ENCODE data around the gene GNA15.
A peak's percentile ranks its signal among the peaks of the same experiment; 100 is the strongest.

The GNA15 gene

GRCh38 chr19:3121396-3121795 is 14.4 kb upstream of the GNA15 start:
- no peak for DNase-seq (ENCODE audit: low read depth)

GRCh38 chr19:3121821-3122511 is 13.9 kb upstream of the GNA15 start:
- DNase-seq (ENCODE audit: low read depth) = no peak

GRCh38 chr19:3122512-3122870 is 13.3 kb upstream of the GNA15 start:
- no peak for DNase-seq (ENCODE audit: low read depth)

- DNase-seq (ENCODE audit: low read depth) = no peak
These were observed 12.6 kb upstream of the GNA15 start for GRCh38 chr19:3123088-3123721.

- no peak for DNase-seq (ENCODE audit: low read depth)
These were observed 11.9 kb upstream of the GNA15 start for GRCh38 chr19:3123956-3124355.

GRCh38 chr19:3124630-3125029 is 11.2 kb upstream of the GNA15 start:
- DNase-seq (ENCODE audit: low read depth) = no peak

- peak; percentile 63 for DNase-seq (ENCODE audit: low read depth)
These were observed 9.8 kb upstream of the GNA15 start for GRCh38 chr19:3125900-3126524.

- no peak for DNase-seq (ENCODE audit: low read depth)
These were observed 6.7 kb upstream of the GNA15 start for GRCh38 chr19:3129112-3129511.

GRCh38 chr19:3131168-3131567 is 4.7 kb upstream of the GNA15 start:
- DNase-seq (ENCODE audit: low read depth) = no peak

- peak; percentile 39 for DNase-seq (ENCODE audit: low read depth)
These were observed 2.7 kb upstream of the GNA15 start for GRCh38 chr19:3132971-3133792.

GRCh38 chr19:3133793-3134116 is 2.1 kb upstream of the GNA15 start:
- no peak for DNase-seq (ENCODE audit: low read depth)

- no peak for DNase-seq (ENCODE audit: low read depth)
These were observed 837 bp downstream of the GNA15 start for GRCh38 chr19:3136684-3137055.

GRCh38 chr19:3137119-3137518 is 1.3 kb downstream of the GNA15 start:
- no peak for DNase-seq (ENCODE audit: low read depth)

GRCh38 chr19:3138268-3138667 is 2.4 kb downstream of the GNA15 start:
- no peak for DNase-seq (ENCODE audit: low read depth)

- DNase-seq (ENCODE audit: low read depth) = no peak
These were observed 4.8 kb downstream of the GNA15 start for GRCh38 chr19:3140667-3141038.

GRCh38 chr19:3142292-3142670 is 6.4 kb downstream of the GNA15 start:
- DNase-seq (ENCODE audit: low read depth) = no peak

- DNase-seq (ENCODE audit: low read depth) = no peak
These were observed 7.0 kb downstream of the GNA15 start for GRCh38 chr19:3142781-3143337.

- no peak for DNase-seq (ENCODE audit: low read depth)
These were observed 10.3 kb downstream of the GNA15 start for GRCh38 chr19:3145909-3146676.

GRCh38 chr19:3146677-3147100 is 10.9 kb downstream of the GNA15 start:
- peak; percentile 58 for DNase-seq (ENCODE audit: low read depth)

- no peak for DNase-seq (ENCODE audit: low read depth)
These were observed 12.7 kb downstream of the GNA15 start for GRCh38 chr19:3148503-3148902.

- no peak for DNase-seq (ENCODE audit: low read depth)
These were observed 13.3 kb downstream of the GNA15 start for GRCh38 chr19:3149089-3149488.

All from stimulated activated CD8-positive, alpha-beta memory T cell treated with anti-CD3 and anti-CD28 coated beads, Interleukin-15, amount 100 ng/mL, for 1 hour (primary cell).